Activated CD4-positive, alpha-beta T cell treated with anti-CD3 and anti-CD28 coated beads, Interleukin-2, amount 50 U/mL, for 1 hour (primary cell): Measurements from ENCODE around the gene AMPD2.

Source experiments
- DNase-seq: peaks from one replicate; pipeline ENCODE4 v3.0.0-alpha.2; 2020

Gene AMPD2

GRCh38 chr1:109619576-109620400 is at the start of gene AMPD2, which contains the start of gene GNAT2:
Gene AMPD2 (plus strand): TSS chr1:109619837. CDS start chr1:109621176, 1,339 bp downstream.
Gene GNAT2 (minus strand): TSS chr1:109619616. CDS start chr1:109612870, 6,746 bp downstream.
- peak; percentile 58 for DNase-seq

- no peak for DNase-seq
Measured at GRCh38 chr1:109570414-109570813, 49.2 kb upstream of the AMPD2 start.

- no peak for DNase-seq
Measured at GRCh38 chr1:109573785-109574184, 45.9 kb upstream of the AMPD2 start.

GRCh38 chr1:109578947-109579443 is 40.6 kb upstream of the AMPD2 start:
- no peak for DNase-seq

GRCh38 chr1:109579491-109579890 is 40.1 kb upstream of the AMPD2 start:
- no peak for DNase-seq

GRCh38 chr1:109582021-109582420 is 37.6 kb upstream of the AMPD2 start:
- no peak for DNase-seq

- no peak for DNase-seq
Measured at GRCh38 chr1:109584766-109585165, 34.9 kb upstream of the AMPD2 start.

- no peak for DNase-seq
Measured at GRCh38 chr1:109586055-109586454, 33.6 kb upstream of the AMPD2 start.

GRCh38 chr1:109589177-109589576 is 30.5 kb upstream of the AMPD2 start:
- DNase-seq = no peak

GRCh38 chr1:109589679-109590078 is 30.0 kb upstream of the AMPD2 start:
- no peak for DNase-seq

- DNase-seq = no peak
Measured at GRCh38 chr1:109592916-109593315, 26.7 kb upstream of the AMPD2 start.

GRCh38 chr1:109595531-109595930 is 24.1 kb upstream of the AMPD2 start:
- DNase-seq = no peak

- no peak for DNase-seq
Measured at GRCh38 chr1:109598156-109598555, 21.5 kb upstream of the AMPD2 start.

- DNase-seq = no peak
Measured at GRCh38 chr1:109598655-109599054, 21.0 kb upstream of the AMPD2 start.

GRCh38 chr1:109603229-109603628 is 16.4 kb upstream of the AMPD2 start:
- no peak for DNase-seq

GRCh38 chr1:109605381-109605780 is 14.3 kb upstream of the AMPD2 start:
- DNase-seq = no peak

- no peak for DNase-seq
Measured at GRCh38 chr1:109609881-109610280, 9.8 kb upstream of the AMPD2 start.

GRCh38 chr1:109610609-109611307 is 8.9 kb upstream of the AMPD2 start:
- no peak for DNase-seq

GRCh38 chr1:109611308-109611990 is 8.2 kb upstream of the AMPD2 start:
- DNase-seq = no peak

- DNase-seq = no peak
Measured at GRCh38 chr1:109613361-109614147, 6.1 kb upstream of the AMPD2 start.

GRCh38 chr1:109615879-109616278 is 3.8 kb upstream of the AMPD2 start:
- DNase-seq = no peak

GRCh38 chr1:109616391-109616790 is 3.2 kb upstream of the AMPD2 start:
- no peak for DNase-seq
